Activated CD8-positive, alpha-beta memory T cell treated with anti-CD3 and anti-CD28 coated beads for 36 hours (primary cell): Measurements from ENCODE around the gene WEE1. TPM values are rescaled to one million over a fixed set of nuclear protein-coding genes. Genes with fewer than 3 reads are reported as not detected.

Source experiments
- CTCF ChIA-PET: fragments of 350-600 bp; sonication (Branson Sonifier 250); formaldehyde crosslinking; loops from one replicate; lab custom pipeline; 2021; ENCODE audit warnings: antibody characterized with exemption; lab: Charles Lee
- POLR2A ChIA-PET: fragments of 350-600 bp; sonication (Branson Sonifier 250); formaldehyde crosslinking; loops from one replicate; lab custom pipeline; 2021; ENCODE audit warnings: antibody characterized with exemption; lab: Charles Lee
- total RNA-seq, 2 experiments: library from RNA; stranded (reverse); gene quantifications; one replicate each; pipeline ENCODE4 v1.2.3, GENCODE V29; 2021

The WEE1 gene
- total RNA-seq, 2 experiments from 2014 or later: 54.3 to 61.1 TPM

GRCh38 chr11:9562716-9563115 is 10.8 kb upstream of the WEE1 start:
- POLR2A ChIA-PET: no interaction called here
- CTCF ChIA-PET: no interaction called here

GRCh38 chr11:9563196-9563730 is 10.2 kb upstream of the WEE1 start:
- ChIA-PET CTCF (no interaction called here), POLR2A (no interaction called here)

DNA sequence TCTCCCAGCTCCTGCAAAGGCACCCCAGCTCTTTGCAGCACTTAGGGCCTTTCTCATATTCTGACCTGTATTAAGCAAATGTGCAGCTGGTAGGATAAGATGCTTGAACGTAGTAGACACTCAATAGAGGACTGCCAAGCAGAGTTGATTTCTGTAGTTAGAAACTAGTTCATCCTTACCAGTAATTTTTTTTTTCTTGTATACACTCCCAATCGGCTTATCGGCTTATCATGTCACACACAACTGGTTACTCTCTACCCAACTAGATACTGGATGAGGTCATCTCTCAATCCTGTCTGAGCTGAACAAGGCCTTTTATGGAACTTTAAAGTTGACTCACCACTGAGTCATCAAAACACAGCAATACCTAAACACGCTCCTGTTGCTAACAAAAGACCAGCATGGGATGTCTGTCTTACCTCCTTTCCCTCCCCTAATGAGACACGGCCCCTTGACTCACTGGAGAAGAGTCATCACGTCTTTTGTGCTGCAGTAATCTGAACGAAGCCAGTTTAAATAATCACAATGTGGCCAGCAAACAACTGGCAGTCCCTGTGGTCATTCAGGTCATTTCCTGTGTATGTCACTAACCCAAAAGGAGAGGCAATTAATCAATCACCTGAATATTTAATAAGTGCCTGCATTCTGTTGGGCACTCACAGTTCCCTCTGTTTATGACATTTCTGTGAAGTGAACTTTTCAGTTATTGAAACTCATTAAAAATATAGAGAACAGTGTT is 7.5 kb upstream of the WEE1 start:
- POLR2A ChIA-PET: interaction anchor here (0.6 to 1.3 kb wide), 3 partner anchors 11 to 194 kb away, joined by 3 to 6 read pairs (median 5); no protein-coding TSS in a partner anchor
- CTCF ChIA-PET: interaction anchor here (0.6 kb wide), 1 partner anchor 25 kb away, joined by 3 read pairs; no protein-coding TSS in a partner anchor

DNA sequence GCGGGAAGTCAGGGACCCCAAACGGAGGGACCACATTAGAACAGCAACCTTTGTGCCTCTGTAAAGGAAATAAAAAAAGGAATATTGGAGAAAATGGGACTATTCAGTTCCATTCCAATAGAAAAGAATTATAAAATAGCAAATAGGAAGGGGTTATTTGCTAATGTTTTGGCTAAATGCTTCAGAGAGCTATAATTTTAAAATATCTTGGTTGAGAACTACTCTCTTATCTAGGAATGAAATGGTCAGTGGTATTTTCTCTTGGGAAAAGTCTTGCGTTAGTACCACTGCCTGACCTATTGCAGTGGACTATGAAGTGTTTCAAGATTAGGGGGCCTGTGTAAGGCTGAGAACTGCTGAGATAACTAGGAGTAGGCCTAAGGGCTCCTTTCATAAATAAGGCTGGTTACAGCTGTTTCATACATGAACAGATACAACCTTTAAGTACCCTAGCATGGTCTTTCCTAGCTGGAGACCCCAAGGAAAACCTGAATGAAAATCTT is 6.9 kb upstream of the WEE1 start:
- ChIA-PET CTCF (no interaction called here), POLR2A (interaction anchor here (0.7 to 1.3 kb wide), 2 partner anchors 11 to 193 kb away, joined by 3 to 5 read pairs; no protein-coding TSS in a partner anchor)

- POLR2A ChIA-PET: no interaction called here
- CTCF ChIA-PET: no interaction called here
Measured at GRCh38 chr11:9567401-9567800, 6.1 kb upstream of the WEE1 start.

DNA sequence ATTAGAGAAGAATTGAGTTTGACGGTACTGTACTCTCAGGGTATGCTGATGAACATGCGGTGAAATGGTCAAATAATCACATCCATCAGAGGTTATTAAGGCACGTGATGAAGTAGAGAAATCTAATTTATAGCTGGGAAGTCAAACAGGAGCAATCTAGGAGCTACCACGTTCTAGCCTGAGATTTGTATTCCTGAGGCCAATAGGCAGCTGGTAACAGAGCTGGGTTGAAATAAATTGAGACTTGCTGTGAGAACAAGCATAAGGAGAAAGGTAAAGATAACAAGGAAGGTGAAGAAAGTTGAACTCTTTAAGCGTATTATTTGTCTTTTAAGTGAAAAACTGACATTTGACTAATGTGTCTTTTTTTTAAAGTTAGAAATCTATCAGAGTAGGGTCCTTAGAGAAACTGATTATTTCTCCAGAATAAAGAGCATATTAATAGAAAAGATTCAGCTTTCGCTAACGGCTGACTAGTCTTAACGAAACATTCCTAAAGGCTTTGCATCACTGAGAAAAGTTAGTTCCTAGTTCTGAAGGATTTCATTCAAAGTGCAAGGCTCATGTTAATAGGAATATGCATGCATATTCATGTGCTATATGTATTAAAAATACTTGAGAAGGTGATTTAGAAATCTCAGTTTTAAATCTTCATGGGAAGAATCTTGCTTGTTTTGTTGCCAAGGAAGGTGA is 5.2 kb upstream of the WEE1 start:
- ChIA-PET CTCF (interaction anchor here (0.9 kb wide), 1 partner anchor 43 kb away, joined by 3 read pairs; no protein-coding TSS in a partner anchor), POLR2A (no interaction called here)

DNA sequence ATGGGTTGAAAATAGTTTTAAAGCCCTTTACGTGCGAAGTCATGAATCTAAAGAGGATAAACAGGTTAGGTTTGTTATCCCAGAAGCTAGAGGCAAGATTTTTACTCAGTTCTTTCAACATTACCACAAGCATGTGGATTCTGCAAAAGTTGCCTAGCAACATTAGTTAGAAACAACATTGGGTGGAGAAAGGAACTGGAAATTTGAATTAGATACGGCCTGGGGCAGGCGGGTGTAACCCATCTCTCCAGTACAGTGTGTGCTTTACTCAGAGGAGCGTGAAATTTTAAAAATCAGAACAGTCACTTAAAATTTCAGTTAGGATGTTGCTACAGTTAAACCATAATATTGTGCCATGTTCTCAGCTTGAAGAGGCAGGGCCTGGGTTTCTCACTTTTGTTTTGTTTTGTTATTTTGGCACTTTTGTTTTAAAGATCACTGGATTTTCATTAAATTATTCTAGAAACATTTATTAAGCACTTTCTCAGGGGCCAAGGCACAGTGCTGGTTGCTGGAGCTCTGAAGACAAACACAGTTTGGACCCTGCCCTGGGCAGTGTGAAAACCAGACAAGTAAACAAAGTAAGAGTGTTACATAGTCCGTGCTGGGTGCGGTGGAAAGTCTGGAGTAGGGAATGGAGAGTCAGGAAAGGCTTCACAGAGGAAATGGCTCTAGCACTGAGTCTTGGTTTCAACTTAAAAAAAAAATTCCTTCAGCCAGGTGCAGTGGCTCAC is 4.4 kb upstream of the WEE1 start:
- POLR2A ChIA-PET: no interaction called here
- CTCF ChIA-PET: interaction anchor here (0.7 to 0.9 kb wide), 3 partner anchors 15 to 259 kb away, joined by 3 read pairs; no protein-coding TSS in a partner anchor

GRCh38 chr11:9569588-9570164 is 3.8 kb upstream of the WEE1 start:
- ChIA-PET CTCF (interaction anchor here (0.7 kb wide), 2 partner anchors 15 to 258 kb away, joined by 3 read pairs; no protein-coding TSS in a partner anchor), POLR2A (no interaction called here)

GRCh38 chr11:9570313-9571025 is 3.0 kb upstream of the WEE1 start:
- POLR2A ChIA-PET: no interaction called here
- CTCF ChIA-PET: no interaction called here

- ChIA-PET POLR2A (no interaction called here), CTCF (no interaction called here)
Measured at GRCh38 chr11:9571071-9571762, 2.3 kb upstream of the WEE1 start.

DNA sequence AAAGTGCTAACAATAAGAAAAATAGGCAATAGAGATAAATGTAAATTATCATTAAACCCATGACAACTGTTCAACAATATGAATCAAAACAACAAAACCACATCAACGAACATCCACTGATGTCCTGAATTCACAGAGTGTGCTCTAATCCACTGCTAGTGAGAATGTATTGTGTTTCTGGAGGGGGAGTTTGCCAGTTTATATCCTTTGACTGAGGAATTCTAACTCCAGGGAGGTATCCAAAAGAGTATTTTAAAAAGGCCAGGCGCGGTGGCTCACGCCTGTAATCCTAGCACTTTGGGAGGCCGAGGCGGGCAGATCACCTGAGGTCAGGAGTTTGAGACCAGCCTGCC is 1.7 kb upstream of the WEE1 start:
- CTCF ChIA-PET: no interaction called here
- POLR2A ChIA-PET: no interaction called here

GRCh38 chr11:9573775-9574621 is 528 bp downstream of the WEE1 start:
- POLR2A ChIA-PET: interaction anchor here (0.6 to 1.9 kb wide), 8 partner anchors 27 to 610 kb away, joined by 3 to 12 read pairs (median 6); partner anchors contain the start of gene ZNF143
- CTCF ChIA-PET: interaction anchor here (0.6 to 2.0 kb wide), 5 partner anchors 27 to 734 kb away, joined by 3 to 11 read pairs (median 6); no protein-coding TSS in a partner anchor

GRCh38 chr11:9574622-9575259 is 1.3 kb downstream of the WEE1 start:
- CTCF ChIA-PET: interaction anchor here (1.2 to 2.8 kb wide), 4 partner anchors 26 to 40 kb away, joined by 3 to 14 read pairs (median 6); no protein-coding TSS in a partner anchor
- POLR2A ChIA-PET: interaction anchor here (1.0 to 1.9 kb wide), 3 partner anchors 26 to 40 kb away, joined by 3 to 12 read pairs (median 4); no protein-coding TSS in a partner anchor

DNA sequence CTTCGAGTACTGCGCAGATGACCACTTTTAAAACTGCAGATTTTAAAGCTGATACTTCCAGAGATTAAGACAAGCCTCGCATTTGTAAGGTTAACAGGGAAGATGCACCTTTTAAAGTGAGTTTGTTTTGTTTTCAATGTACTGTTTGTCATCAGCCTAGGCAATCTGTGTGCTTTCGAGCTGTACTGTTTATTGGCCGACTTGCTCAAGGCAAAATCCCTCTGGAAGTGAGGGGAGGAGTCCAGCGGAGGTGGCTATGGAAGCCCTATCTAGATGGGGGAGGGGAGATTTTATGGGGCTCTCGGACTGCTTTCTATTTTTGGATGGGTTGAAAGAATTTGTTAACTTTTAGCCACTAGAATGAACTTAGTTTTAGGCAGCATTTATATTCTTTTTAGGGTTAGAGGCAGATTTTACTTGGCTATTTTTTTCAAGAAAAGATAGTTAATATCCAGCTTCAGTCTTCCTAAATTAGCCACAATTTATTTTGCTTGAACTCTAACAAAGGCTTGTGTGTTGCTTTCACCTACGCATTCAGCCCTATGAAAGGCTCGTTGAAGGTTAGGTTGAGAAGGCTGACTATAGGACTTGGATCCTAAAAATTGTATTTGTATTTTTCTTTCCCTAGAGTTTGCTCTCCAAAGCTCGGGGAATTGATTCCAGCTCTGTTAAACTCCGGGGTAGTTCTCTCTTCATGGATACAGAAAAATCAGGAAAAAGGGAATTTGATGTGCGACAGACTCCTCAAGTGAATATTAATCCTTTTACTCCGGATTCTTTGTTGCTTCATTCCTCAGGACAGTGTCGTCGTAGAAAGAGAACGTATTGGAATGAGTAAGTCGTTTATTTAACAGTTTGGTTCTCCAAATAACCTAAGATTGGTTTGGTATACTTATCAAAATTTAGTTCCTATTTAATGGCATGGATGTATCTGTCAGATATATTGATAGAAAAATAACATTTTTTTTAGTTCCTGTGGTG is 2.1 kb downstream of the WEE1 start:
- CTCF ChIA-PET: interaction anchor here (1.2 to 2.8 kb wide), 3 partner anchors 25 to 40 kb away, joined by 3 to 14 read pairs (median 6); no protein-coding TSS in a partner anchor

More for the DNA sequence above, 2.1 kb downstream of the WEE1 start:
- POLR2A ChIA-PET: interaction anchor here (0.6 to 1.0 kb wide), 2 partner anchors 13 to 39 kb away, joined by 3 to 4 read pairs; no protein-coding TSS in a partner anchor
